ENCODE results near the gene RPLP2.

RPLP2 gene

DNA sequence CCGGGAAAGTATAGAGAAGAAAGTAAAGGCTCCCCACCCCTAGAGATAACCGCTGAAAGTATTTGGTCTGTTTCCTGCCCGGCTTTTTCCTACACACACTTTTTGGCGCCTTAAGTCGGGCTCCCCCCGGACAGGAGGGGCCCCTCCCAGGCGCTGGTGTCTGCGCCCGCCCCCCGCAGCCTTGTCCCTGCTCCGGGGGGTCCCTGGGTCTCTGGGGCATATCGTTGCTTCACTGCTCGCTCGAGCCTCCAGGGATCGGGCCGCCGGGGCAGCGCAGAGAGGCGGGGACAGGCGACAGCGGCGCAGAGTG is 17.0 kb downstream of the RPLP2 start:
- no peak for DNase-seq

DNA sequence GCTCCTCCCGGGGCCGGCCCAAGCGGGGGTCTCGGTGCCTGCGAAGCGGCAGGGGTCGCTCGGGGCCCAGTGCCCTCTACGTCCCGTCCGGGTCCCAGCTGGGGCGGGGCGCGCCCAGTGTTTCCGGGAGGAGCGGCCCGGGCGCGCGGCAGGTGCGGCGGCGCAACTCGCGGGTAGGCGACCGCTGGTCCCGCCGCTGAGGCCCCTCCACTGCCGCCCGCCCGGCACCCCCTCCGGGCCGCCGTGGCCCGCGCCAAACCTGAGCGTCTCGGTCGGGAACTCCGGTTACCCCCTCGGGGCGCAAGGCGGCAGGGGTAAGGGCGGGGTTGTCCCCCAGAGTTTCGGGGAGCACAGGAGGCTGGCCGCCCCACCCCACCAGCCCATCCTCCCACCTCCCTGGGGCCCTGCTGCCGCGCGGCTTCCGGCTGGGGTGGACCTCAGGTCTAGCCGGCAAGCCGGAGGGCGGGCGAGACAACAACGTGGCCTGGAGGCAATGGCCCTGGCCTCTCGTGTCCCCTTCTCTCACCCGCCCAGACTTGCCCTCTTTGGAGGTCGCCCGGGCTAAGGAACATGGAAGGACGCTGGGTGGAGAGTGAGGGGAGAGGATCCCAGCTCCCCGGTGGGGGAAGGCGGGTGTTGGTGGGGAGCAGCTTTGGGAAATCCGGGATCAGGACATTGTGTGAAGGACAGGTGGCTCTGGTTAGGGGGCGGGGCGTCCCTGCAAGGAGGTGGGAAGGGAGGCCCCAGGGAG is 17.6 kb downstream of the RPLP2 start:
- no peak for DNase-seq

DNA sequence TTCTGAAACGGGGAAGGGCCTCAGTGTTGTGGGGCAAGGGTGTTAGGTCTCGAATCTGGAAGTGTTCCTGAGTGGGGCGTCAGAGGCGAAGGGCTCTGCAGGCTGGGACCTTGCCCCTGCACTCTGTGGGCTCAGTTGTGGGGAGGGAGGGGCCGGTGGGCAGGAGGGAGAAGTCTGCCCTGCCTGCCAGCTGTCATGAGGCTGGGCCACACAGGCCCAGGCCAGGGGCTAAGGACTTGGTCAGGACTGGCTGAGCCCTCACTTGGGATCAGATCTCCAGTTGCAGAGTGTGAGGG is 18.1 kb downstream of the RPLP2 start, which contains the start of gene CRACR2B:
TSS of gene CRACR2B (plus strand) at position 23 of the 296 bp plus-strand sequence. CDS start 689 bp downstream, outside the sequence.
- no peak for DNase-seq

- no peak for DNase-seq
These were observed 18.9 kb downstream of the RPLP2 start for GRCh38 chr11:828506-829175.

DNA sequence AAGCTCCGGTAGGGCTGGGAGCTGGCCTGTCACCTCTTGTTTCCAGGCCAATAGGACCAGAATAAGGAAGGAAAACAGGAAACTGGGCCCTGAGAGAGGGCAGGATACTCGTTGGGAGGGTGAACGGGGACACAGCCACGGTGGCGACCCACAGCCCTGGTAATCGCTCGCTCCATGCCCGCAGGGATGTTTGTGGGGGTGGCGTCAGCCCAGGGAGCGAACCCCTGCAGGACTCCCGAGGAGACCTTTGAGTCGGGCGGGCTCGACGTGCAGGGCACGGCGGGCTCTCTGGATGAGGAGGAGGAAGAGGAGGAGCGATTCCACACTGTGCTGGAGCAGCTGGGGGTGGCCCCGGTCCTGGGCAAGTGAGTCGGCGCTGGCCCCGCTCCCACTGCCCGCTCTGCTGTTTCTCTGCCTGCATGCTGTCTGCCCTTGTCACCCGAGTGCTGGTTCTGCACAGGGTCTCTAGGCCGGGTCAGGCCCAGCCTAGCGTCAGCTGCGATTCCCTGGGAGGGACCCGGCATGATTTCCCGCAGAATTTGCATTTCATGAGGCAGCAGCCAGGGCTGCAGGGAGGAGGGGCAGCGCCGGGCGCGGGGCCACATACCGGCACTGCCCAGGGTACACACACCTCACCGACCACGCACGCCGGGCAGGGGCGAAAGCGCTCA is 19.5 kb downstream of the RPLP2 start:
- no peak for DNase-seq

- DNase-seq = no peak
These were observed 20.1 kb downstream of the RPLP2 start for GRCh38 chr11:829847-830294.

GRCh38 chr11:830295-831117 is 20.7 kb downstream of the RPLP2 start:
- no peak for DNase-seq

GRCh38 chr11:831118-831864 is 21.5 kb downstream of the RPLP2 start:
- no peak for DNase-seq

- no peak for DNase-seq
These were observed 22.3 kb downstream of the RPLP2 start for GRCh38 chr11:831961-832528.

DNA sequence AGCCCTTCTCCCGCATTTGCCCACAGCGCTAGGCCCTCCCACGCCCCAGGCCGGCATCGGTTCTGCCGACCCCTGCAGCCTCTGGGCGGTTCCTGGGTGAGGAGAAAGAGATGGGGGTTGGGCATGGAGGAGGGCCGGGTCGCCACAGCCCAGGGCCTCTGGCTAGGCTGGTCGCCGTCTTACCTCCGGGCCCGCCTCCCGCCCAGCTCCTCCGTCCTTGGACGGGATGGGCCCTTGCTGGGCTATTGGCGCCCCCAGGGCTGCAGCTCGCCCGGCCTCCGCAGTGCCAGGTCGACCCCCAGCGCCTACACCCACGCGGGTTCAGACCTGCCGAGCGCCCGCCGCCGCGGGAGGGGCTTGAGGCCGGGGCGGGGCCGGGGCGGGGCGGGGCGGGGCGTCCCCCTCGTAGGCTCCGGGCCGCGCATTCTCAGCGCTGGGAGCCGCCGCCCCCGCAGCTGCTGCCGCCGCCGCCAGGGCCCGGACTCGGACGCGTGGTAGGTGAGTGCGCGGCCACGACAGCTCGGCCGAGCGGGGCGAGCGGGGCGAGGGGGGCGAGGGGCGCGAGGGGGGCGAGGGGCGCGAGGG is 22.9 kb downstream of the RPLP2 start, which contains the start of gene CD151:
TSS of gene CD151 (plus strand) at position 424 of the 585 bp plus-strand sequence. CDS start 3,118 bp downstream, outside the sequence.
- no peak for DNase-seq

DNA sequence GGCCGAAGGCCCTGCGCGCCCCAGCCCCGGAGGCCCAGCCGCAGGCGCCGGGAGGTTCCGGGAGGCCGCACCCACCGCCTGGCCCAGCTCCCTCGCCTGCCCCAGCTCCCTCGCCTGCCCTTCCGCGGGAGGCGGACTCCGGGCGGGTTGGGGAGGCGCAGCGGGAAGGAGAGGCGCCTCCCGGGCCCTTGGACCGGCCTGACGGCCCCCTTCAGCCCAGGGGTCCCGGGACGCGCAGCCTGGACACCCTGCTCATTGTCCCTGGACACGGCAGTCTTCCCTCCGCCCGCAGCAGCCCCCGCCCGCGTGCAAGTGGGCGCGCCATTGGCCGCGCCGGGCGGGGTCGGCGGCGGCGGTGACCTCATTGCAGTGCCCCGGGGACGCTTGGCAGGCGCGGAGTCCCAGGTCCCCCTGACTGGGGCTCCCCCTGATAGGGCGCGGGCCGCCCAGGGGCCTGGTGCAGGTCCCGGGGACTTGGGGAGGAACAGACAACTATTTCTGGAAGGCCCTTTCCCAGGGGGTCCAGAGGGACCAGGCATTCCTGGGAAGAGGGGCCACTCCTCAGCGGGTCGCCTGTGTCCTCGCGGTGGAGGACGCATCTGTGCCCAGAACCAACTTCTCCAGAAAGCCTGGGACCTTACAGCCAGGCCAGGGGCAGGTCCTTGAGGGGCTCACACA is 23.5 kb downstream of the RPLP2 start:
- no peak for DNase-seq

DNA sequence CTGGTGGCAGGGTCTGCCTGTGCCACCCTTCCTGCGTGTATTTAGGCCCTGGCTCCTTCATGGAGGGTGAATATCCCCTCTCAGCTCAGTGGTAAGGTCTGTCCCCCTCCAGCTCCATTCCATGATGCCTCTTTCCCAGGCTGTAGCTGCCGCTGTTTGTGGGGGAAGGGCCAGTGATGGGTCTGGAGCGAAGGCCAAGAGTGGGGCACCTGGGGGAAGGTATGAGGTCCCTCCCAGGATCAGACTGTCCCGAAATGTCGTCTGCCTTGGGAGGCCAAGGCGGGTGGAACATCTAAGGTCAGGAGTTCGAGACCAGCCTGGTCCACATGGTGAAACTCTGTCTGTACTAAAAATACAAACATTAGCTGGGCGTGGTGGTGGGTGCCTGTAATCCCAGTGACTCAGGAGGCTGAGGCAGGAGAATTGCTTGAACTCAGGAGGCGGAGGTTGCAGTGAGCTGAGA is 24.1 kb downstream of the RPLP2 start:
- no peak for DNase-seq

- no peak for DNase-seq
These were observed 24.9 kb downstream of the RPLP2 start for GRCh38 chr11:834371-835316.

- DNase-seq = no peak
These were observed 26.5 kb downstream of the RPLP2 start for GRCh38 chr11:836274-836673.

DNA sequence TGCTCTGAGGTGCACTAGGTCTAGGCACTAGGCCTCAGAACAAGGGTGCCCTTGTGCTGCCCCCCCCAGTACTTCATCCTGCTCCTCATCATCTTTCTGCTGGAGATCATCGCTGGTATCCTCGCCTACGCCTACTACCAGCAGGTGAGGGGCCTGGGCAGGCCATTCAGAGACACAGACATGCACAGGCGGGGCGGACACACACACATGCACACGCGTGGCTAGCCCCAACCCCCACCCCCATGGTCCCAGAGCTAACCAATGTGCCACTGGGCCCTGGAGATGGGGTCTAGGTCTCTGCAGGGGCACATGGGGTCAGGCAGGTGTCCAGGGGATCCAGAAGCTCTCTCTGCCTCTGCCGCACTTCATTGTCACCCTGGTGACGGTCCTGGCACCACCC is 26.9 kb downstream of the RPLP2 start:
- no peak for DNase-seq

DNA sequence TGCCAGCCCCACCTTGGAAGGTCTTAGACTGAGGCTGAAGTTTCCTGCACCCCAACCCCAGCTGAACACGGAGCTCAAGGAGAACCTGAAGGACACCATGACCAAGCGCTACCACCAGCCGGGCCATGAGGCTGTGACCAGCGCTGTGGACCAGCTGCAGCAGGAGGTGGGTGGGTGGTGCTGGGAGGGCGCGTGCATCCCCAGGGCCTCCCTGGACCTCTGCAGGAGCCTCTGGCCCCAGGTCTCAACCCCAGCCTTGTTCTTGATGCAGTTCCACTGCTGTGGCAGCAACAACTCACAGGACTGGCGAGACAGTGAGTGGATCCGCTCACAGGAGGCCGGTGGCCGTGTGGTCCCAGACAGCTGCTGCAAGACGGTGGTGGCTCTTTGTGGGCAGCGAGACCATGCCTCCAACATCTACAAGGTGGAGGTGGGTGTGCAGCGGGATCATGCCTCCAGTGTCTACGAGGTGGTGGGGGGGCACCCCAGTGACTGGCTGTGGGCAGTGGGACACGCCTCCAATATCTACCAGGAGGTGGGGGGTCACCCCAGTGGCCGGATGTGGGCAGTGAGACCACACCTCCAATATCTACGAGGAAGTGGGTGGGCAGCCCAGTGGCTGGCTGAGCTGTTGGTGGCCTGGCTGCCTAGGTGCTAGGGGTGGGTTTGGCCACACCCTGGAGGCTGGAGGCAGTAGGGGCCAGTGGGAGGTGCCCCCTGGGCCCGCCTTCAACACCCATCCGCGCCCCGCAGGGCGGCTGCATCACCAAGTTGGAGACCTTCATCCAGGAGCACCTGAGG is 27.6 kb downstream of the RPLP2 start:
- DNase-seq = no peak

DNA sequence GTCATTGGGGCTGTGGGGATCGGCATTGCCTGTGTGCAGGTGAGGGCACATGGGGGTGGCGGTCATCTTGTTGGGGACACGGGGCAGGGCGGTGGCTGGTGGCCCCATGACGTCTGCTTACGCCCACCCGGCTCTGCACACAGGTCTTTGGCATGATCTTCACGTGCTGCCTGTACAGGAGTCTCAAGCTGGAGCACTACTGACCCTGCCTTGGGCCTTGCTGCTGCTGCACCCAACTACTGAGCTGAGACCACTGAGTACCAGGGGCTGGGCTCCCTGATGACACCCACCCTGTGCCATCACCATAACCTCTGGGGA is 28.2 kb downstream of the RPLP2 start:
- DNase-seq = no peak

GRCh38 chr11:838441-839279 is 28.9 kb downstream of the RPLP2 start:
- no peak for DNase-seq

All from activated T-cell treated with anti-CD3 and anti-CD28 coated beads for 4 hours (primary cell).